Dermis blood vessel endothelial cell (primary cell): Measurements from ENCODE around the gene ZBTB21. TPM values are rescaled to one million over a fixed set of nuclear protein-coding genes. Genes with fewer than 3 reads are reported as not detected.

Experiments used
- DNase-seq: peaks from one replicate; pipeline ENCODE4 v3.0.0; 2010
- total RNA-seq: library from RNA; depleted of rRNA; stranded (reverse); fragments of >200 nt; gene quantifications from 2 replicates; pipeline ENCODE4 v1.2.3, GENCODE V29; 2014

The ZBTB21 gene
- total RNA-seq, 1 donor from 2014 or later, result 6.1 TPM

GRCh38 chr21:42039911-42040351, 29.8 kb upstream of the ZBTB21 start:
- DNase-seq, result no peak

- no peak for DNase-seq
Measured at GRCh38 chr21:42039470-42039901, 29.3 kb upstream of the ZBTB21 start.

GRCh38 chr21:42038826-42039425, 28.8 kb upstream of the ZBTB21 start:
- no peak for DNase-seq

- DNase-seq, result no peak
Measured at GRCh38 chr21:42038393-42038792, 28.2 kb upstream of the ZBTB21 start.

GRCh38 chr21:42037943-42038342, 27.8 kb upstream of the ZBTB21 start:
- DNase-seq, result no peak

- DNase-seq, result no peak
Measured at GRCh38 chr21:42037516-42037915, 27.4 kb upstream of the ZBTB21 start.

GRCh38 chr21:42036313-42036712, 26.2 kb upstream of the ZBTB21 start:
- DNase-seq, result no peak

- no peak for DNase-seq
Measured at GRCh38 chr21:42032968-42033367, 22.8 kb upstream of the ZBTB21 start.

GRCh38 chr21:42032266-42032665, 22.1 kb upstream of the ZBTB21 start:
- DNase-seq, result no peak

GRCh38 chr21:42031816-42032215, 21.7 kb upstream of the ZBTB21 start:
- no peak for DNase-seq

GRCh38 chr21:42031241-42031640, 21.1 kb upstream of the ZBTB21 start:
- no peak for DNase-seq

- DNase-seq, result no peak
Measured at GRCh38 chr21:42030311-42030710, 20.2 kb upstream of the ZBTB21 start.

GRCh38 chr21:42028766-42029425, 18.7 kb upstream of the ZBTB21 start:
- no peak for DNase-seq

- DNase-seq, result no peak
Measured at GRCh38 chr21:42027822-42028765, 17.9 kb upstream of the ZBTB21 start.

- DNase-seq, result no peak
Measured at GRCh38 chr21:42027085-42027821, 17.1 kb upstream of the ZBTB21 start.

GRCh38 chr21:42026082-42026435, 15.9 kb upstream of the ZBTB21 start:
- no peak for DNase-seq

- no peak for DNase-seq
Measured at GRCh38 chr21:42025376-42026081, 15.4 kb upstream of the ZBTB21 start.

GRCh38 chr21:42022906-42023305, 12.7 kb upstream of the ZBTB21 start:
- no peak for DNase-seq

- DNase-seq, result no peak
Measured at GRCh38 chr21:42022091-42022430, 11.9 kb upstream of the ZBTB21 start.

GRCh38 chr21:42021371-42022090, 11.4 kb upstream of the ZBTB21 start:
- no peak for DNase-seq

GRCh38 chr21:42019706-42020105, 9.5 kb upstream of the ZBTB21 start:
- DNase-seq, result no peak
